ENCODE data around the gene BTF3L4. TPM values are rescaled to one million over a fixed set of nuclear protein-coding genes. Genes with fewer than 3 reads are reported as not detected.

Gene BTF3L4
- total RNA-seq, 2 experiments from 2014 or later: 29.4 to 34.1 TPM

GRCh38 chr1:52032124-52032784 lies 23.8 kb upstream of the BTF3L4 start:
- Mint-ChIP-seq H3K27me3 (no peaks in the 10 kb centered on the region), H3K9me3 (no peaks in the 10 kb centered on the region), H3K4me1 (ENCODE audit: low read depth) (peaks cover 40% of the 10 kb centered on the region), H3K27ac (peak overlapping the region; percentile 97), H3K4me3 (peak overlapping the region; percentile 91), H3K36me3 (ENCODE audit: low read depth) (peaks cover 45% of the 10 kb centered on the region)
- H3K4me3 ChIP-seq (ENCODE audit: low read length): peak overlapping the region; percentile 85
- peaks cover 23% of the 10 kb centered on the region for H3K4me1 ChIP-seq (ENCODE audit: insufficient read depth, low read length)
- ATAC-seq (ENCODE audit: poor library complexity): no peak
- H3K36me3 ChIP-seq (ENCODE audit: insufficient read depth, low read length): peaks cover 10% of the 10 kb centered on the region
- H3K9me3 ChIP-seq (ENCODE audit: control insufficient read depth in 1 of 2, insufficient read depth in 1 of 2, low read length in 2 of 2): no peaks in the 10 kb centered on the region
- H3K27me3 ChIP-seq (ENCODE audit: control insufficient read depth in 1 of 2, insufficient read depth in 2 of 2, low read length in 2 of 2): no peaks in the 10 kb centered on the region
- POLR2A ChIA-PET: interaction anchor here (0.6 to 3.3 kb wide), 5 partner anchors 16 to 601 kb away, joined by 3 to 63 read pairs (median 3); partner anchors contain the start of genes BTF3L4, SHISAL2A and TXNDC12
- CTCF ChIA-PET: interaction anchor here (0.6 to 0.7 kb wide), 2 partner anchors 40 to 167 kb away, joined by 3 to 4 read pairs; no protein-coding TSS in a partner anchor
- peak in 2 of 14 experiments; percentile 3 to 10 for DNase-seq
- intact Hi-C loops (cut with DNase I, micrococcal nuclease): loop anchor here in 1 of 2 experiments (10.0 kb wide), 1 partner anchor 1067 kb away; the partner anchor contains the start of gene FAF1
- no peak for TF ChIP-seq CTCF (IDR thresholded peaks at IDR 0.05)
- no peak overlapping the region for H3K27ac ChIP-seq (ENCODE audit: low read depth in 1 of 2, low read length in 2 of 2)

- Mint-ChIP-seq H3K36me3 (ENCODE audit: low read depth) (peaks cover 43% of the 10 kb centered on the region), H3K4me3 (peak overlapping the region; percentile 91), H3K9me3 (no peaks in the 10 kb centered on the region), H3K27ac (peak overlapping the region; percentile 97), H3K27me3 (no peaks in the 10 kb centered on the region), H3K4me1 (ENCODE audit: low read depth) (peaks cover 40% of the 10 kb centered on the region)
- Histone ChIP-seq H3K36me3 (ENCODE audit: insufficient read depth, low read length) (peaks cover 13% of the 10 kb centered on the region), H3K27ac (ENCODE audit: low read depth in 1 of 2, low read length in 2 of 2) (peak overlapping the region; percentile 81 to 91), H3K27me3 (ENCODE audit: control insufficient read depth in 1 of 2, insufficient read depth in 2 of 2, low read length in 2 of 2) (no peaks in the 10 kb centered on the region), H3K4me3 (ENCODE audit: low read length) (peak overlapping the region; percentile 85), H3K9me3 (ENCODE audit: control insufficient read depth in 1 of 2, insufficient read depth in 1 of 2, low read length in 2 of 2) (no peaks in the 10 kb centered on the region), H3K4me1 (ENCODE audit: insufficient read depth, low read length) (peaks cover 23% of the 10 kb centered on the region)
- TF ChIP-seq CTCF (IDR thresholded peaks at IDR 0.05): no peak
- ATAC-seq (ENCODE audit: poor library complexity) (peak; percentile 3), DNase-seq (peak in 9 of 14 experiments; percentile 1 to 36 (median 11))
- ChIA-PET POLR2A (interaction anchor here (0.6 to 3.3 kb wide), 11 partner anchors 15 to 694 kb away, joined by 3 to 63 read pairs (median 5); partner anchors contain the start of genes BTF3L4, CC2D1B, ORC1 and PRPF38A), CTCF (interaction anchor here (0.7 to 1.1 kb wide), 3 partner anchors 23 to 371 kb away, joined by 3 to 5 read pairs (median 4); partner anchors contain the start of genes BTF3L4, ORC1, PRPF38A and TXNDC12)
- intact Hi-C loops (cut with DNase I, micrococcal nuclease): loop anchor here (1.0 to 10.0 kb wide), 2 partner anchors 24 to 1068 kb away; partner anchors contain the start of genes BTF3L4 (in 1 of the 2) and FAF1 (in 1 of the 2)
These were observed 23.3 kb upstream of the BTF3L4 start for GRCh38 chr1:52032785-52033131.

GRCh38 chr1:52033190-52034049 lies 22.7 kb upstream of the BTF3L4 start, which contains the start of gene KTI12:
TSS of gene KTI12 (minus strand) at chr1:52033810. CDS start at chr1:52033761, 49 bp downstream.
- ATAC-seq (ENCODE audit: poor library complexity) (peak; percentile 94), DNase-seq (peak; percentile 78 to 96 (median 86))
- H3K4me3 ChIP-seq (ENCODE audit: low read length): peak within 1 kb of the TSS; percentile 85
- H3K36me3 ChIP-seq (ENCODE audit: insufficient read depth, low read length): peaks cover 13% of the 10 kb centered on the region
- no peak for TF ChIP-seq CTCF (IDR thresholded peaks at IDR 0.05)
- Mint-ChIP-seq H3K4me3 (peak within 1 kb of the TSS; percentile 91), H3K9me3 (no peaks in the 10 kb centered on the region), H3K27me3 (no peaks in the 10 kb centered on the region), H3K36me3 (ENCODE audit: low read depth) (peaks cover 45% of the 10 kb centered on the region), H3K27ac (peak within 1 kb of the TSS; percentile 97), H3K4me1 (ENCODE audit: low read depth) (peaks cover 40% of the 10 kb centered on the region)
- H3K27ac ChIP-seq (ENCODE audit: low read depth in 1 of 2, low read length in 2 of 2): peak within 1 kb of the TSS; percentile 81 to 91
- peaks cover 23% of the 10 kb centered on the region for H3K4me1 ChIP-seq (ENCODE audit: insufficient read depth, low read length)
- ChIA-PET CTCF (interaction anchor here (0.7 to 1.1 kb wide), 4 partner anchors 10 to 371 kb away, joined by 3 to 5 read pairs (median 4); partner anchors contain the start of genes BTF3L4, ORC1, PRPF38A and TXNDC12), POLR2A (interaction anchor here (0.6 to 3.3 kb wide), 15 partner anchors 9 to 693 kb away, joined by 3 to 63 read pairs (median 3); partner anchors contain the start of genes BTF3L4, CC2D1B, EPS15 and ORC1)
- H3K27me3 ChIP-seq (ENCODE audit: control insufficient read depth in 1 of 2, insufficient read depth in 2 of 2, low read length in 2 of 2): no peaks in the 10 kb centered on the region
- H3K9me3 ChIP-seq (ENCODE audit: control insufficient read depth in 1 of 2, insufficient read depth in 1 of 2, low read length in 2 of 2): no peaks in the 10 kb centered on the region
- intact Hi-C loops (cut with DNase I, micrococcal nuclease): loop anchor here (1.0 to 10.0 kb wide), 2 partner anchors 23 to 1069 kb away; partner anchors contain the start of genes BTF3L4 (in 1 of the 2) and FAF1 (in 1 of the 2)
